Uterus (tissue), 4 donors: Measurements from ENCODE around the gene ACAD11. TPM values are rescaled to one million over a fixed set of nuclear protein-coding genes. Genes with fewer than 3 reads are reported as not detected.

Experiments used
- DNase-seq, 2 donors: peaks; one replicate each; pipeline ENCODE4 v3.0.0-alpha.2; 2019 to 2020
- H3K27ac ChIP-seq, 2 donors: fragments of 200-600 bp; sonication (generic); 1 replicate in 1 of 2; 2 replicates in 1 of 2; pipeline ENCODE4 v1.5.1; 2016 to 2018
- H3K27me3 ChIP-seq, 2 donors: fragments of 200-600 bp; sonication (generic); one replicate each; pipeline ENCODE4 v1.5.1; 2018 to 2019; ENCODE audit warnings: control low read depth in 1 of 2
- H3K36me3 ChIP-seq, 2 donors: fragments of 200-600 bp; sonication (generic); one replicate each; pipeline ENCODE4 v1.5.1; 2019; ENCODE audit warnings: control low read depth in 1 of 2
- H3K4me1 ChIP-seq, 2 donors: fragments of 200-600 bp; sonication (generic); one replicate each; pipeline ENCODE4 v1.5.1; 2018 to 2019; ENCODE audit warnings: control low read depth in 1 of 2
- H3K4me3 ChIP-seq, 2 donors: fragments of 200-600 bp; sonication (generic); 1 replicate in 1 of 2; 2 replicates in 1 of 2; pipeline ENCODE4 v1.5.1; 2018 to 2019; ENCODE audit warnings: mild to moderate bottlenecking in 1 of 2
- H3K9me3 ChIP-seq, 2 donors: fragments of 200-600 bp; sonication (generic); one replicate each; pipeline ENCODE4 v1.5.1; 2019; ENCODE audit warnings: control low read depth in 1 of 2
- CTCF ChIP-seq, 4 experiments: fragments of 200-600 bp in 2 of 4; fragments of 450-650 bp in 2 of 4; sonication (generic) in 2 of 4; IDR thresholded peaks; one replicate each; pipeline ENCODE4 v1.5.1; 2016 to 2019; ENCODE audit warnings: antibody characterized with exemption in 4 of 4, mild to moderate bottlenecking in 2 of 4, moderate library complexity in 1 of 4
- POLR2A ChIP-seq, 2 donors: fragments of 450-650 bp; IDR thresholded peaks; one replicate each; pipeline ENCODE4 v1.6.1; 2016; ENCODE audit warnings: antibody characterized with exemption in 2 of 2, mild to moderate bottlenecking in 1 of 2, moderate library complexity in 1 of 2
- intact Hi-C: fragments of 100-400 bp; cut with DNase I; formaldehyde crosslinking; loops from one replicate; pipeline ENCODE4 v1.15.1; 2023; ENCODE audit warnings: low total_unique reads
- total RNA-seq, 4 donors: library from RNA; depleted of rRNA in 3 of 4; stranded (reverse); fragments of >200 nt in 3 of 4; gene quantifications; one replicate each; pipeline versions ENCODE4 v1.1.0 to v1.2.4, GENCODE V29; 2014 to 2023
- donor health status: DM: yes; HTN: yes; CAD: no.

The ACAD11 gene
- total RNA-seq, 4 donors from 2014 or later = 24.7 to 115 (median 47.0) TPM

- H3K27me3 ChIP-seq = no peaks in the 10 kb centered on the region
- TF ChIP-seq CTCF (IDR thresholded peaks at IDR 0.05) = no peak
- TF ChIP-seq POLR2A (IDR thresholded peaks at IDR 0.05) = no peak
- H3K4me3 ChIP-seq = no peak overlapping the region
- no peaks in the 10 kb centered on the region for H3K4me1 ChIP-seq
- intact Hi-C loops = no loop called here
- H3K9me3 ChIP-seq = no peaks in the 10 kb centered on the region
- H3K36me3 ChIP-seq = no peaks in the 10 kb centered on the region
- no peak overlapping the region for H3K27ac ChIP-seq
- DNase-seq = no peak
Observed at GRCh38 chr3:132654721-132655120, 4.9 kb downstream of the ACAD11 start.

- no peak overlapping the region for H3K27ac ChIP-seq
- DNase-seq = no peak
- TF ChIP-seq POLR2A (IDR thresholded peaks at IDR 0.05) (no peak), CTCF (IDR thresholded peaks at IDR 0.05) (no peak)
- H3K4me1 ChIP-seq = no peaks in the 10 kb centered on the region
- no peaks in the 10 kb centered on the region for H3K9me3 ChIP-seq
- H3K27me3 ChIP-seq = no peaks in the 10 kb centered on the region
- intact Hi-C loops = no loop called here
- no peaks in the 10 kb centered on the region for H3K36me3 ChIP-seq
- no peak overlapping the region for H3K4me3 ChIP-seq
Observed at GRCh38 chr3:132654190-132654589, 5.4 kb downstream of the ACAD11 start.

- Histone ChIP-seq H3K36me3 (no peaks in the 10 kb centered on the region), H3K27me3 (no peaks in the 10 kb centered on the region), H3K4me3 (no peak overlapping the region), H3K27ac (no peak overlapping the region), H3K4me1 (no peaks in the 10 kb centered on the region), H3K9me3 (no peaks in the 10 kb centered on the region)
- no peak for DNase-seq
- no peak for TF ChIP-seq CTCF (IDR thresholded peaks at IDR 0.05)
- TF ChIP-seq POLR2A (IDR thresholded peaks at IDR 0.05) = no peak
- intact Hi-C loops = no loop called here
Observed at GRCh38 chr3:132652640-132653270, 6.9 kb downstream of the ACAD11 start.

GRCh38 chr3:132650153-132650552, 9.5 kb downstream of the ACAD11 start:
- TF ChIP-seq CTCF (IDR thresholded peaks at IDR 0.05) (no peak), POLR2A (IDR thresholded peaks at IDR 0.05) (no peak)
- intact Hi-C loops = no loop called here

GRCh38 chr3:132645058-132645457, 14.6 kb downstream of the ACAD11 start:
- H3K4me3 ChIP-seq = no peak overlapping the region
- H3K9me3 ChIP-seq = no peaks in the 10 kb centered on the region
- intact Hi-C loops = no loop called here
- no peaks in the 10 kb centered on the region for H3K27me3 ChIP-seq
- no peak for DNase-seq
- H3K4me1 ChIP-seq = no peaks in the 10 kb centered on the region
- no peaks in the 10 kb centered on the region for H3K36me3 ChIP-seq
- H3K27ac ChIP-seq = no peak overlapping the region
- TF ChIP-seq CTCF (IDR thresholded peaks at IDR 0.05) (no peak), POLR2A (IDR thresholded peaks at IDR 0.05) (no peak)

More at GRCh38 chr3:132650153-132650552, 9.5 kb downstream of the ACAD11 start:
- H3K27ac ChIP-seq = no peak overlapping the region
- H3K27me3 ChIP-seq = no peaks in the 10 kb centered on the region
- DNase-seq = no peak
- no peaks in the 10 kb centered on the region for H3K9me3 ChIP-seq
- H3K4me3 ChIP-seq = no peak overlapping the region
- H3K36me3 ChIP-seq = no peaks in the 10 kb centered on the region
- no peaks in the 10 kb centered on the region for H3K4me1 ChIP-seq
